ENCODE data around the gene KRTAP5-9. TPM values are rescaled to one million over a fixed set of nuclear protein-coding genes. Genes with fewer than 3 reads are reported as not detected.

The KRTAP5-9 gene
- total and polyA plus RNA-seq, 2 of the 8 experiments (the other 6 are each of a cell fraction or from before 2014, with no cell fraction given), result 0.11 TPM; not detected in 1

GRCh38 chr11:71505781-71506180 is 42.4 kb upstream of the KRTAP5-9 start:
- Histone ChIP-seq H2BK12ac (ENCODE audit: low read depth, low read length) (no peak overlapping the region), H2BK20ac (ENCODE audit: low read length) (no peak overlapping the region), H3K14ac (ENCODE audit: insufficient read length) (no peak overlapping the region), H3K9ac (replicated peaks in 1 of 4; ENCODE audit: extremely low read depth in 1 of 4, low read depth in 3 of 4, low read length in 3 of 4) (no peak overlapping the region), H3K23me2 (ENCODE audit: low read depth, low read length) (no peaks in the 10 kb centered on the region), H3K4ac (replicated peaks; ENCODE audit: insufficient read length, low read depth, low read length) (no peak overlapping the region), H3K27ac (ENCODE audit: low read depth, low read length) (no peak overlapping the region), H3K36me3 (ENCODE audit: control insufficient read depth in 2 of 4, insufficient read depth in 4 of 4, low read length in 3 of 4) (peaks cover 0 to 10% (median 0%) of the 10 kb centered on the region in 4 experiments; a peak in 1 of 8 replicates), H2AFZ (ENCODE audit: low read length) (no peak overlapping the region), H3K9me3 (ENCODE audit: insufficient read depth in 2 of 2, low read depth in 1 of 2, low read length in 1 of 2) (peaks cover 16 to 21% of the 10 kb centered on the region in 2 experiments), H2BK5ac (ENCODE audit: low read depth, low read length) (0 out of 2 replicates have a peak overlapping the region, but pooled peaks have one; percentile 63), H3K23ac (ENCODE audit: insufficient read length) (no peak overlapping the region), H3K56ac (replicated peaks; ENCODE audit: insufficient read length, low read depth, low read length) (no peak overlapping the region), H3K4me2 (ENCODE audit: insufficient read depth in 1 of 2, low read depth in 2 of 2, low read length in 2 of 2) (no peak overlapping the region; a peak in 1 of 4 replicates), H4K91ac (replicated peaks; ENCODE audit: insufficient read length, low read length) (no peak overlapping the region), H3K4me3 (ENCODE audit: extremely low read depth in 1 of 4, insufficient read depth in 2 of 4, low read depth in 3 of 4, low read length in 4 of 4) (no peak overlapping the region), H2AK5ac (ENCODE audit: low read depth, low read length) (peak overlapping the region; percentile 86; the same call in 1 of the 2 replicates), H3K79me1 (ENCODE audit: low read depth, low read length) (no peaks in the 10 kb centered on the region), H3K27me3 (replicated peaks in 1 of 4; ENCODE audit: control insufficient read depth in 3 of 4, extremely low read depth in 1 of 4, insufficient read depth in 3 of 4, low read length in 3 of 4) (no peaks in the 10 kb centered on the region), H4K20me1 (replicated peaks in 1 of 2; ENCODE audit: control insufficient read depth in 1 of 2, insufficient read depth in 2 of 2, low read length in 2 of 2) (no peaks in the 10 kb centered on the region), H3K18ac (ENCODE audit: extremely low read depth, low read length) (no peak overlapping the region; the same call in 1 of the 2 replicates), H3K4me1 (replicated peaks in 1 of 4; ENCODE audit: control insufficient read depth in 3 of 4, insufficient read depth in 4 of 4, low read length in 3 of 4) (peaks cover 0 to 8% (median 5%) of the 10 kb centered on the region in 4 experiments; a peak in 5 of 7 replicates), H4K5ac (ENCODE audit: insufficient read length, low read depth, low read length) (no peak overlapping the region), H3K79me2 (ENCODE audit: control insufficient read depth in 1 of 2, insufficient read depth in 2 of 2, low read length in 2 of 2) (no peaks in the 10 kb centered on the region), H2BK15ac (ENCODE audit: low read length) (no peak overlapping the region), H4K8ac (ENCODE audit: extremely low read depth, insufficient read depth, low read length) (no peak overlapping the region), H2BK120ac (replicated peaks; ENCODE audit: low read depth, low read length) (no peak overlapping the region)
- no peak for FAIRE-seq
- 75% methylated on average over 8 of the region's 9 CpGs; no CpG with 5 or more reads in 1 of the 2 experiments for WGBS, 2 experiments (ENCODE audit: extremely low coverage in 1 of 2, insufficient coverage in 1 of 2, insufficient read length in 1 of 2, insufficient replicate concordance in 2 of 2, low coverage in 1 of 2, low lambda C conversion rate in 2 of 2, missing lambda C conversion rate in 1 of 2)
- POLR2A ChIA-PET (ENCODE audit: partially characterized antibody), result no interaction called here
- DNase-seq (ENCODE audit: low read depth in 1 of 2, low spot score in 2 of 2), result peak in 1 of 2 experiments; percentile 50
- CTCF ChIA-PET (ENCODE audit: partially characterized antibody), result interaction anchor here (1.4 kb wide), 1 partner anchor 43 kb away, joined by 3 read pairs; no protein-coding TSS in a partner anchor
- TF ChIP-seq SIN3A (conservative IDR thresholded peaks at IDR 0.05 in 1 of 2, IDR thresholded peaks at IDR 0.05 in 1 of 2; ENCODE audit: low read depth in 1 of 2, low read length in 2 of 2), result no peak
- TF ChIP-seq TCF12 (IDR thresholded peaks at IDR 0.05; ENCODE audit: low read depth, low read length), result no peak
- TF ChIP-seq RBBP5 (IDR thresholded peaks at IDR 0.05; ENCODE audit: borderline replicate concordance, low read depth, low read length), result no peak
- TF ChIP-seq, protein P1, sequence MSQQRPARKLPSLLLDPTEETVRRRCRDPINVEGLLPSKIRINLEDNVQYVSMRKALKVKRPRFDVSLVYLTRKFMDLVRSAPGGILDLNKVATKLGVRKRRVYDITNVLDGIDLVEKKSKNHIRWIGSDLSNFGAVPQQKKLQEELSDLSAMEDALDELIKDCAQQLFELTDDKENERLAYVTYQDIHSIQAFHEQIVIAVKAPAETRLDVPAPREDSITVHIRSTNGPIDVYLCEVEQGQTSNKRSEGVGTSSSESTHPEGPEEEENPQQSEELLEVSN (IDR thresholded peaks at IDR 0.05), result no peak
- TF ChIP-seq, protein P2, sequence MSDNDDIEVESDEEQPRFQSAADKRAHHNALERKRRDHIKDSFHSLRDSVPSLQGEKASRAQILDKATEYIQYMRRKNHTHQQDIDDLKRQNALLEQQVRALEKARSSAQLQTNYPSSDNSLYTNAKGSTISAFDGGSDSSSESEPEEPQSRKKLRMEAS (IDR thresholded peaks at IDR 0.05), result no peak
- TF ChIP-seq RFX5 (IDR thresholded peaks at IDR 0.05; ENCODE audit: borderline replicate concordance, low read depth, low read length), result no peak
- no peak for TF ChIP-seq BACH1 (IDR thresholded peaks at IDR 0.05; ENCODE audit: low read length)
- TF ChIP-seq EGR1 (IDR thresholded peaks at IDR 0.05; ENCODE audit: borderline replicate concordance, low read depth, low read length), result no peak
- no peak for TF ChIP-seq POLR2AphosphoS5 (IDR thresholded peaks at IDR 0.05; ENCODE audit: low read depth, low read length)
- TF ChIP-seq SP2 (IDR thresholded peaks at IDR 0.05; ENCODE audit: low read length), result no peak
- no peak for TF ChIP-seq CBX5 (IDR thresholded peaks at IDR 0.05; ENCODE audit: low read depth, low read length)
- TF ChIP-seq CHD2 (IDR thresholded peaks at IDR 0.05; ENCODE audit: low read length), result no peak
- TF ChIP-seq TBP (IDR thresholded peaks at IDR 0.05; ENCODE audit: low read depth, low read length), result no peak
- TF ChIP-seq KDM1A (IDR thresholded peaks at IDR 0.05; ENCODE audit: borderline replicate concordance, low read length), result no peak

All from H1 (cell line).